Bronchial epithelial cell (primary cell): ENCODE data around the gene UVSSA. TPM values are rescaled to one million over a fixed set of nuclear protein-coding genes. Genes with fewer than 3 reads are reported as not detected.

Experiments used
- DNase-seq: peaks from one replicate; pipeline ENCODE4 v3.0.0-alpha.2; 2010; ENCODE audit warnings: low read depth
- FAIRE-seq: peaks from 2 replicates; lab custom pipeline; 2011; peaks lifted over from hg19 to GRCh38; lab: Jason Lieb, UNC
- H3K27me3 ChIP-seq: 2 replicates; pipeline ENCODE4 v1.5.1; 2011; ENCODE audit warnings: low read length; ENCODE audit not compliant: control insufficient read depth, insufficient read depth
- H3K36me3 ChIP-seq: 2 replicates; pipeline ENCODE4 v1.5.1; 2011; ENCODE audit warnings: low read length; ENCODE audit not compliant: control insufficient read depth, insufficient read depth
- H3K4me3 ChIP-seq: 2 replicates; pipeline ENCODE4 v1.5.1; 2011; ENCODE audit warnings: mild to moderate bottlenecking, low read depth, low read length, control low read depth
- CTCF ChIP-seq: IDR thresholded peaks from 2 replicates; pipeline ENCODE4 v1.5.1; 2011; ENCODE audit warnings: mild to moderate bottlenecking, moderate library complexity, low read length, control low read depth, inconsistent platforms; ENCODE audit not compliant: insufficient read depth, severe bottlenecking
- total RNA-seq: library from RNA; depleted of rRNA; stranded (reverse); fragments of >200 nt; gene quantifications from 2 replicates; pipeline ENCODE4 v1.2.1, GENCODE V29; 2014

Gene UVSSA
- total RNA-seq, 1 donor from 2014 or later: 8.2 TPM

DNA sequence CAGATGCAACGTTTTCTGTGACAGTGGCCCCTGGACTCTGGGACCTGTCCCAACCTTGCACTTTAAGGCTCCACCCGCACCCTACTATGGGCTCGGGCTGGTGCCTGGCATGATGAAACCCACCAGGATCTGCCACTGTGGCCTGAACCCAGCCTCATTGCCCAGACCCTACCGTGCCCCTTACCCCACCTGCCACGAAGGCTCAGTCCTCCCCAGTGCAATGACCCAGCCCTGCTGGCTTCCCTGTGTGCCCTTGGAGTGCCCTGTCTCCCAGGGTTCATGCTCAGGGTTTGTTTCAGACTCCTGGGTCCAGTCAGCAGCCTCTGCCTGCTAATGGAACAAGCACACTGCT is 3.1 kb downstream of the UVSSA start:
- peak; percentile 23 for FAIRE-seq
- Histone ChIP-seq H3K27me3 (no peaks in the 10 kb centered on the region), H3K36me3 (peaks cover 18% of the 10 kb centered on the region), H3K4me3 (no peak overlapping the region)
- TF ChIP-seq CTCF: no peak
- DNase-seq: no peak

- peak; percentile 55 for DNase-seq
- Histone ChIP-seq H3K4me3 (no peak overlapping the region), H3K36me3 (peaks cover 24% of the 10 kb centered on the region), H3K27me3 (no peaks in the 10 kb centered on the region)
- peak; percentile 99 for TF ChIP-seq CTCF
- FAIRE-seq: no peak
These were observed 5.0 kb downstream of the UVSSA start for GRCh38 chr4:1351854-1352566.

GRCh38 chr4:1352567-1352900 is 5.5 kb downstream of the UVSSA start:
- no peaks in the 10 kb centered on the region for H3K27me3 ChIP-seq
- FAIRE-seq (no peak), DNase-seq (no peak)
- H3K4me3 ChIP-seq: no peak overlapping the region
- no peak for TF ChIP-seq CTCF
- H3K36me3 ChIP-seq: peaks cover 26% of the 10 kb centered on the region

- no peaks in the 10 kb centered on the region for H3K27me3 ChIP-seq
- no peak overlapping the region for H3K4me3 ChIP-seq
- no peak for FAIRE-seq
- no peak for TF ChIP-seq CTCF
- peaks cover 26% of the 10 kb centered on the region for H3K36me3 ChIP-seq
- DNase-seq: no peak
These were observed 6.4 kb downstream of the UVSSA start for GRCh38 chr4:1353186-1354055.

DNA sequence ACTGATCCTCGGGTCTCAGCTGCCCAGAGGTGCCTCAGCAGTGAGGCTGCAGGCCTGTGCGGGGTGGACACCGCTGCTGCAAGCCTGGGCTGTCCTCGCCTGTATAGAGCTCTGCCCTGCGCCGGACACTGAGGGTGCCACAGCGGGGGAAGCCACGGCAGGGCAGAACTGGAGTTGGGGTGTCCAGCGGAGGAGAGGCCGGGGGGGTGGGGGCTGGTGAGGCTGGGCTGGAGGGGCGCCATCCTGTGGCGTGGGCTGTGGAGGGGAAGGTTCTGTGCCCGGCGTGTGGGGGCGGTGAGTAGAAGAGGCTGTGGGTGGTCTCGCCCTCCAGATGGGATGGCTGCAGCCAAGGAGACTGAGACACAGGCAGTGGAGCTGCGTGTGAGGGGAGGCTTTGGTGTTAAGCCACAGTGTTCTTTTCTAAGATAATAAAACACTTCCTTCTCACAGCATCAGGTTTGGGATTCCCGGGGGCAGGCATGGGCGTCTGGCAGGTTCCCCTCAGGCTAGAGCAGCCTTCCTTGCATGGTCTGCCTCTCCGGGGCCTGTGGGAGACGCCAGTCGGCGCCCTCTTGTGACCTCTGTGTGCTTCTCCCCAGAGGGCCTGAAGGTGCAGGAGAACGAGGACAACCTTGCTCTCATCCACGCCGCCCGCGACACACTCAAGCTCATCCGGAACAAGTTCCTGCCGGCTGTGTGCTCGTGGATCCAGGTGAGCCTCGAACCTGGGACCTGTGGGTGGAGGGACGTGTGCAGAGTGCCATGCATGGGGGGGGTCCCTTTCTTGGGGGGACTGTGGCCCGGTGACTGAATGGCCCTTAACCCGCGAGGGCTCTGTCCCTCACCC is 7.4 kb downstream of the UVSSA start:
- H3K27me3 ChIP-seq: no peaks in the 10 kb centered on the region
- FAIRE-seq (no peak), DNase-seq (no peak)
- H3K4me3 ChIP-seq: no peak overlapping the region
- no peak for TF ChIP-seq CTCF
- H3K36me3 ChIP-seq: peaks cover 25% of the 10 kb centered on the region
